ENCODE results near the gene ATG7. TPM values are rescaled to one million over a fixed set of nuclear protein-coding genes. Genes with fewer than 3 reads are reported as not detected.

Gene ATG7
- total RNA-seq, 2 experiments from 2014 or later: 21.7 to 28.4 TPM

DNA sequence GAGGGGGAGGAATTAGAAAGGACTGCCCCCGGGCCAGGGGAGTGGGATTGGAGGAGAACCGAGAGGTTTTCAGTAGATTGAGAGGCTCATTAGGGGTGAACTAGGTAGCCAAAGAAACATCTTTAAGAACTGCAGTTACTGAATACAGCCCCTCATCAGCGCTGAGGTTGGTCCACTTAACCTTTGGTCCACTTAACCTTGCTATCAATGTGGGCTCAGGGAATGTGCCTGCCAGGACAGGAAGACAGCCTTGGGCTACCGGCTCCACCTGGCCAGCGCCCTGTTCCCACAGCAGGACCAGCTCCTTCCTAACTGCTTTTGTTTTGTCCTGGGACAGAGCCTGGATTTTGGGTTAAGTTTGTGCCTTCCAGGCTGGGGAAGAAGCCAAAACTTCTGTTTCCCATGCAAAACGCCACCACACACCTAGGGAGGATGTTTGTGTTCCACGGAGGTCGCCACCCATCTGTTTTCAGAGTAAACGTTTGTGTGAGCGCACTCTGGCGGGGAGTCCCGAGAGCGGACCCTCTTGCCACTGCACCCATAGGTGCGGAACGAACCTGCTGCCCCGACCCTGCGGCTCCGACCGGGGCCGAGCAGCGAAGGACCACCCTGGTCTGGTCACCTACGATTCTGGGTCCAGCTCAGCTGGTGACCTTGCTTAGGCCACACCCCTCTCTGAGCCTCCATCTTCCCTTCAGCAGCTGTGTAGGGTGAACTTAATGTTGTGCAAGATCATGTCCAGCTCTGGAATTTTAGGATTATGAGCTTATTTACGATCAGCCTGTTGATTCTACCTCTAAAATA, 264.1 kb downstream of the ATG7 start:
- Histone ChIP-seq H4K20me1 (ENCODE audit: insufficient read depth, low read length) (no peaks in the 10 kb centered on the region), H3K4me1 (ENCODE audit: insufficient read depth, low read length, poor library complexity, severe bottlenecking) (no peaks in the 10 kb centered on the region), H3K4me2 (ENCODE audit: low read length) (no peak overlapping the region), H3K27ac (ENCODE audit: low read depth, low read length, poor library complexity, severe bottlenecking) (no peak overlapping the region), H3K9me3 (ENCODE audit: low read length) (no peaks in the 10 kb centered on the region), H2AFZ (ENCODE audit: low read length) (no peak overlapping the region), H3K36me3 (ENCODE audit: insufficient read depth, low read length) (no peaks in the 10 kb centered on the region), H3K79me2 (ENCODE audit: insufficient read depth, low read depth, low read length) (no peaks in the 10 kb centered on the region), H3K4me3 (ENCODE audit: low read depth, low read length, poor library complexity, severe bottlenecking) (no peak overlapping the region), H3K9me2 (ENCODE audit: insufficient read depth, low read length) (no peaks in the 10 kb centered on the region)
- TF ChIP-seq EZH2phosphoT487 (IDR thresholded peaks at IDR 0.05; ENCODE audit: borderline replicate concordance, low read depth, low read length): no peak
- TF ChIP-seq, protein P1, sequence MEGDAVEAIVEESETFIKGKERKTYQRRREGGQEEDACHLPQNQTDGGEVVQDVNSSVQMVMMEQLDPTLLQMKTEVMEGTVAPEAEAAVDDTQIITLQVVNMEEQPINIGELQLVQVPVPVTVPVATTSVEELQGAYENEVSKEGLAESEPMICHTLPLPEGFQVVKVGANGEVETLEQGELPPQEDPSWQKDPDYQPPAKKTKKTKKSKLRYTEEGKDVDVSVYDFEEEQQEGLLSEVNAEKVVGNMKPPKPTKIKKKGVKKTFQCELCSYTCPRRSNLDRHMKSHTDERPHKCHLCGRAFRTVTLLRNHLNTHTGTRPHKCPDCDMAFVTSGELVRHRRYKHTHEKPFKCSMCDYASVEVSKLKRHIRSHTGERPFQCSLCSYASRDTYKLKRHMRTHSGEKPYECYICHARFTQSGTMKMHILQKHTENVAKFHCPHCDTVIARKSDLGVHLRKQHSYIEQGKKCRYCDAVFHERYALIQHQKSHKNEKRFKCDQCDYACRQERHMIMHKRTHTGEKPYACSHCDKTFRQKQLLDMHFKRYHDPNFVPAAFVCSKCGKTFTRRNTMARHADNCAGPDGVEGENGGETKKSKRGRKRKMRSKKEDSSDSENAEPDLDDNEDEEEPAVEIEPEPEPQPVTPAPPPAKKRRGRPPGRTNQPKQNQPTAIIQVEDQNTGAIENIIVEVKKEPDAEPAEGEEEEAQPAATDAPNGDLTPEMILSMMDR (conservative IDR thresholded peaks at IDR 0.05; ENCODE audit: low read length): no peak
- intact Hi-C loops (cut with micrococcal nuclease; ENCODE audit: unreplicated experiment): no loop called here
- CTCF ChIA-PET (ENCODE audit: unreplicated experiment): no interaction called here
- BruUV-seq (replicated peaks): no TSS peak
- POLR2A ChIA-PET: interaction anchor here (0.5 to 1.1 kb wide), 2 partner anchors 26 to 30 kb away, joined by 3 to 6 read pairs; no protein-coding TSS in a partner anchor
- no peak for DNase-seq (ENCODE audit: low spot score)

- Histone ChIP-seq H4K20me1 (ENCODE audit: insufficient read depth, low read length) (no peaks in the 10 kb centered on the region), H3K4me2 (ENCODE audit: low read length) (no peak overlapping the region), H3K36me3 (ENCODE audit: insufficient read depth, low read length) (no peaks in the 10 kb centered on the region), H3K4me1 (ENCODE audit: insufficient read depth, low read length, poor library complexity, severe bottlenecking) (no peaks in the 10 kb centered on the region), H3K79me2 (ENCODE audit: insufficient read depth, low read depth, low read length) (no peaks in the 10 kb centered on the region), H3K9me2 (ENCODE audit: insufficient read depth, low read length) (no peaks in the 10 kb centered on the region), H3K27ac (ENCODE audit: low read depth, low read length, poor library complexity, severe bottlenecking) (no peak overlapping the region), H2AFZ (ENCODE audit: low read length) (no peak overlapping the region), H3K9me3 (ENCODE audit: low read length) (no peaks in the 10 kb centered on the region), H3K4me3 (ENCODE audit: low read depth, low read length, poor library complexity, severe bottlenecking) (no peak overlapping the region)
- no peak for DNase-seq (ENCODE audit: low spot score)
- POLR2A ChIA-PET: interaction anchor here (1.1 kb wide), 1 partner anchor 30 kb away, joined by 6 read pairs; no protein-coding TSS in a partner anchor
- BruUV-seq (replicated peaks): no TSS peak
- CTCF ChIA-PET (ENCODE audit: unreplicated experiment): no interaction called here
- intact Hi-C loops (cut with micrococcal nuclease; ENCODE audit: unreplicated experiment): no loop called here
- TF ChIP-seq EZH2phosphoT487 (IDR thresholded peaks at IDR 0.05; ENCODE audit: borderline replicate concordance, low read depth, low read length): no peak
- TF ChIP-seq, protein P1 (conservative IDR thresholded peaks at IDR 0.05; ENCODE audit: low read length): no peak
Observed at GRCh38 chr3:11536936-11537612, 264.9 kb downstream of the ATG7 start.

All from OCI-LY7 (cell line).